ENCODE results near the gene LRBA. TPM values are rescaled to one million over a fixed set of nuclear protein-coding genes. Genes with fewer than 3 reads are reported as not detected.

Gene LRBA
- total RNA-seq, 1 experiment from 2014 or later = 55.3 TPM

DNA sequence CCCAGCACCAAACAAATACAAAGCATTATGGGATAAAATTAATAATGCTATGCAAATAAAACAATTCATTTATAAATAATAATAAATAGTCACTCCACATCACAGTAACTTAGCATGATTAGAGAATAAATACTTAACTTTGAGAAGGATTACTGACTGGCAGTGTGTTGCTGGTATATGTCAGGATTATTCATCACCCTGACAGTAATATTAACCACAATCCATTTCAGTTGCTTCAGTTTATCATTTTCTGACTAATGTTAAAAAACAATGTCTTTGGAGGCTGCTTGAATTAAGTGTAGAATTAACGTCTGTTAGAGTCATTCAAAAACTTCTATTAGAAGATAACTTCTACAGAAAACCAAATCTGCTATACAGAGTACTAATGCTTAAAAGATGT lies 557.3 kb downstream of the LRBA start:
- H3K4me3 Mint-ChIP-seq = no peak overlapping the region
- no peak overlapping the region for H3K4me2 ChIP-seq (ENCODE audit: insufficient read depth, insufficient read length, low read length)
- WGBS (ENCODE audit: extremely low coverage, insufficient read length, low lambda C conversion rate) = no CpG with 5 or more reads among the region's 1 CpG

More for the DNA sequence above, 557.3 kb downstream of the LRBA start:
- Mint-ChIP-seq H3K9me3 (peaks cover 0 to 6% of the 10 kb centered on the region in 2 experiments; a peak in 1 of 5 replicates), H3K27me3 (ENCODE audit: low read depth) (no peaks in the 10 kb centered on the region), H3K36me3 (ENCODE audit: insufficient read depth in 1 of 3, low read depth in 3 of 3) (peaks cover 2 to 10% (median 9%) of the 10 kb centered on the region in 3 experiments; a peak in 4 of 7 replicates), H3K4me1 (no peaks in the 10 kb centered on the region), H3K27ac (no peak overlapping the region)
- H2BK5ac ChIP-seq (ENCODE audit: insufficient read length, low read length) = no peak overlapping the region
- H3K23me2 ChIP-seq (ENCODE audit: insufficient read length, low read depth, low read length, poor library complexity, severe bottlenecking) = no peaks in the 10 kb centered on the region
- no peak overlapping the region for H4K5ac ChIP-seq (ENCODE audit: insufficient read length, low read depth, low read length)
- H3K23ac ChIP-seq (ENCODE audit: insufficient read length, low read depth, low read length) = no peak overlapping the region
- H2AK5ac ChIP-seq (ENCODE audit: insufficient read length, low read length) = no peak overlapping the region
- no peaks in the 10 kb centered on the region for H3K79me1 ChIP-seq (ENCODE audit: insufficient read depth, low read depth, low read length, poor library complexity, severe bottlenecking)
- H3K9me3 ChIP-seq (ENCODE audit: control insufficient read depth, low read depth, low read length) = no peaks in the 10 kb centered on the region
- no peak overlapping the region for H3K4ac ChIP-seq (ENCODE audit: low read depth, low read length)
- no peak overlapping the region for H3K18ac ChIP-seq (ENCODE audit: insufficient read length, low read depth, low read length)
- no peak overlapping the region for H3K27ac ChIP-seq (ENCODE audit: insufficient read length, low read depth, low read length)
- no peak overlapping the region for H2BK12ac ChIP-seq (ENCODE audit: insufficient read length, low read depth, low read length)
- DNase-seq = no peak
- no peak overlapping the region for H3K56ac ChIP-seq (ENCODE audit: insufficient read length, low read depth, low read length)
- no peak overlapping the region for H3K9ac ChIP-seq (ENCODE audit: extremely low read depth, insufficient read length, low read length)
- no peak for TF ChIP-seq CTCF (conservative IDR thresholded peaks at IDR 0.05)
- no peak overlapping the region for H4K91ac ChIP-seq (ENCODE audit: insufficient read length, low read depth, low read length)
- no peak overlapping the region for H4K8ac ChIP-seq (replicated peaks; ENCODE audit: insufficient read length, low read depth, low read length)
- H2AFZ ChIP-seq (ENCODE audit: low read length) = no peak overlapping the region
- no peaks in the 10 kb centered on the region for H3K4me1 ChIP-seq (ENCODE audit: insufficient read depth, low read length)
- no peak overlapping the region for H3K14ac ChIP-seq (ENCODE audit: insufficient read depth, low read length)
- H2BK20ac ChIP-seq (ENCODE audit: low read depth, low read length, poor library complexity, severe bottlenecking) = no peak overlapping the region
- no peak overlapping the region for H3T11ph ChIP-seq (ENCODE audit: low read length)
- no peaks in the 10 kb centered on the region for H4K20me1 ChIP-seq (ENCODE audit: control insufficient read depth, insufficient read depth, insufficient read length)
- H3K27me3 ChIP-seq (ENCODE audit: insufficient read depth, low read length) = no peaks in the 10 kb centered on the region
- no peaks in the 10 kb centered on the region for H3K79me2 ChIP-seq (ENCODE audit: insufficient read depth, low read length)
- H2BK120ac ChIP-seq (ENCODE audit: low read depth, low read length, poor library complexity, severe bottlenecking) = no peak overlapping the region
- no peak overlapping the region for H2BK15ac ChIP-seq (ENCODE audit: low read depth, low read length)
